ENCODE results near the gene UFM1.
"Not testable (repeated sequence)": the region's sequence is repeated elsewhere in the genome, so short reads cannot be mapped to it uniquely, and the experiment has no call there.

UFM1 gene

GRCh38 chr13:38355595-38356119 lies 6.0 kb downstream of the UFM1 start:
- TF ChIP-seq CTCF (IDR thresholded peaks at IDR 0.05; ENCODE audit: low read depth, low read length) (no peak), EZH2phosphoT487 (IDR thresholded peaks at IDR 0.05; ENCODE audit: low read depth) (no peak)
- no peak overlapping the region for H3K4me2 ChIP-seq (ENCODE audit: low read length)
- H3K4me3 ChIP-seq (ENCODE audit: low read length) = no peak overlapping the region
- H3K79me2 ChIP-seq (ENCODE audit: low read length) = peaks cover 25% of the 10 kb centered on the region
- H3K27ac ChIP-seq (ENCODE audit: low read length) = no peak overlapping the region
- H3K9me3 ChIP-seq (ENCODE audit: insufficient read depth, low read length) = no peaks in the 10 kb centered on the region
- no peak overlapping the region for H3K9ac ChIP-seq (ENCODE audit: low read length)
- no peaks in the 10 kb centered on the region for H4K20me1 ChIP-seq (ENCODE audit: insufficient read depth, low read length)
- no peak overlapping the region for H2AFZ ChIP-seq (ENCODE audit: low read depth, low read length)
- H3K4me1 ChIP-seq (ENCODE audit: low read length) = peaks cover 10% of the 10 kb centered on the region
- peaks cover 55% of the 10 kb centered on the region for H3K36me3 ChIP-seq (replicated peaks; ENCODE audit: low read depth, low read length)
- no peaks in the 10 kb centered on the region for H3K27me3 ChIP-seq (ENCODE audit: low read depth, low read length)

DNA sequence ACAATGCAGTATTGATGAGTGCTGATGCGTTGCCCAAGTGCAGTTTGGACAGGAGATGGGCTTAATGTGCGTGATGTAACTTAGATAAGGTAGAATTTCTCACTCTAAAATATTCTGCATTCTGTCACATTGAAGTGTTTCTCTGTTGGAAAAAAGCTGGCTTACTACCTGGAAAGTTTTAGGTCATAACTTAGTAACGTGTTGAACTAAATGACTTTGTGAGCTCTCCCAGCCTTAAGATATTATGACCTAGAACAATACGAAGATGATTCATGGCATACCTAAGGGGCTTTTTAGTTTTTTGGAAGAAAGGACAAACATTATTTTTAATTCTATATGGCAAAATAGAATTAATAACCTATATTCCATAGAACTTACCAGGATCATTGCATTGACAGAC lies 9.0 kb downstream of the UFM1 start:
- Histone ChIP-seq H3K4me3 (ENCODE audit: low read length) (no peak overlapping the region), H3K79me2 (ENCODE audit: low read length) (no peaks in the 10 kb centered on the region; the same call in 1 of the 2 replicates), H3K4me1 (ENCODE audit: low read length) (no peaks in the 10 kb centered on the region), H3K27ac (ENCODE audit: low read length) (no peak overlapping the region), H3K36me3 (replicated peaks; ENCODE audit: low read depth, low read length) (peaks cover 55% of the 10 kb centered on the region), H3K4me2 (ENCODE audit: low read length) (no peak overlapping the region), H3K9ac (ENCODE audit: low read length) (no peak overlapping the region), H3K9me3 (ENCODE audit: insufficient read depth, low read length) (no peaks in the 10 kb centered on the region), H4K20me1 (ENCODE audit: insufficient read depth, low read length) (no peaks in the 10 kb centered on the region), H2AFZ (ENCODE audit: low read depth, low read length) (no peak overlapping the region), H3K27me3 (ENCODE audit: low read depth, low read length) (no peaks in the 10 kb centered on the region)
- TF ChIP-seq CTCF (IDR thresholded peaks at IDR 0.05; ENCODE audit: low read depth, low read length) (no peak), EZH2phosphoT487 (IDR thresholded peaks at IDR 0.05; ENCODE audit: low read depth) (no peak)

DNA sequence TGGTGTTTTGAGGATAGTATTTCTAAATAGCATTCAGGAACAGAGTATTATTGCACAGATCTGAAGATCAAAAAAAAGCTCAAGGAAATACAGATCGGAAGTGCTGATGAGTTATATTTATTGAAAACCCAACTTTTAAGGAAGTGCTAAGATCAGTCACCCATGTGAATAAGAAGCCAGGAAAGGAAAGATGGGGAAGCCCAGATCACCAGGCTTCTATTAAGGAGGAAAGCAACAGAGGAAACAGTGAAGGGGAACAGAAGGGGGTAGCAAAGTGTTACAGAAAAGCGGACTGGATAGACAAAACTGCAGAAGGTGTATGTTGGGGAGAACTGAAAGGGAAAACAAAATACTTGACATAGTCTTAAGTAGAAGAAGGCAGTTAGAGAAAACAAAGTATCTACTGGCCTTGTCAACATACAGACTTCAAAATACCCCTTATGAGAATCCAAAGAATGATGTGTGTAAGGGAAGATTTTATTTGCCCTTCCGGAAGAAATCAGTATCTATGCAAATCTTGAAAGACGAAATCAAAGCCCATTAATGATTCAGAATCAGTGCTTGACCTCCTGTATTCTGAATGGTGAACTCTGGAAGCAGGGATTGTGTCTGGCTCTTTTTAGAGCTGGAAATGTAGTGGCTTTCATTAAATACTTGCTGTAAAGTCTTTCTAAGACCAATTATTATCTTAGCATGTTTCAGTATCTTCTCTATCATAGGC lies 12.1 kb downstream of the UFM1 start:
- Histone ChIP-seq H3K4me1 (ENCODE audit: low read length) (no peaks in the 10 kb centered on the region), H3K4me2 (ENCODE audit: low read length) (no peak overlapping the region), H3K27me3 (ENCODE audit: low read depth, low read length) (no peaks in the 10 kb centered on the region), H2AFZ (ENCODE audit: low read depth, low read length) (no peak overlapping the region), H3K36me3 (replicated peaks; ENCODE audit: low read depth, low read length) (peaks cover 35% of the 10 kb centered on the region), H4K20me1 (ENCODE audit: insufficient read depth, low read length) (no peaks in the 10 kb centered on the region), H3K9me3 (ENCODE audit: insufficient read depth, low read length) (no peaks in the 10 kb centered on the region), H3K27ac (ENCODE audit: low read length) (no peak overlapping the region), H3K79me2 (ENCODE audit: low read length) (no peaks in the 10 kb centered on the region), H3K4me3 (ENCODE audit: low read length) (no peak overlapping the region), H3K9ac (ENCODE audit: low read length) (no peak overlapping the region)
- TF ChIP-seq EZH2phosphoT487 (IDR thresholded peaks at IDR 0.05; ENCODE audit: low read depth) = no peak
- TF ChIP-seq CTCF (IDR thresholded peaks at IDR 0.05; ENCODE audit: low read depth, low read length) = no peak

DNA sequence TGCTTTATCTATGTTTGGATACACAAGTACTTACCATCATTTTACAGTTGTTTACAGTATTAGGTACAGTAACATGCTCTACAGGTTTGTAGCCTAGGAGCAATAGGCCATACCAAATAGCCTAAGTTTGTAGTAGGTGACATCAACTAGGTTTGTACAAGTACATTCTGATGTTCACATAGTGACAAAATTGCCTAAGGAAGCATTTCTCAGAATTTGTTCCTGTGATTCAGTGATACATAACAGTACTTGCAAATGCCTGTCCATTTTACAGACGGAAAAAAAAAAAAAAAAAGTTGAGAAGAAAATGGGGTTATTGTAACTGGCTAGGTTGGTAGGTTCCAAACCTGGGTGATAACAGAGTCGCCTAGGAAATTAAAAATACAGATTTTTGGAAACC lies 13.6 kb downstream of the UFM1 start:
- Histone ChIP-seq H3K27ac (ENCODE audit: low read length) (no peak overlapping the region), H2AFZ (ENCODE audit: low read depth, low read length) (no peak overlapping the region), H3K9ac (ENCODE audit: low read length) (no peak overlapping the region), H3K4me2 (ENCODE audit: low read length) (no peak overlapping the region), H3K9me3 (ENCODE audit: insufficient read depth, low read length) (no peaks in the 10 kb centered on the region), H3K4me3 (ENCODE audit: low read length) (no peak overlapping the region), H3K36me3 (replicated peaks; ENCODE audit: low read depth, low read length) (peaks cover 29% of the 10 kb centered on the region), H3K4me1 (ENCODE audit: low read length) (peaks cover 5% of the 10 kb centered on the region; the same call in 1 of the 2 replicates), H3K27me3 (ENCODE audit: low read depth, low read length) (no peaks in the 10 kb centered on the region), H3K79me2 (ENCODE audit: low read length) (no peaks in the 10 kb centered on the region), H4K20me1 (ENCODE audit: insufficient read depth, low read length) (no peaks in the 10 kb centered on the region)
- TF ChIP-seq EZH2phosphoT487 (IDR thresholded peaks at IDR 0.05; ENCODE audit: low read depth) = no peak
- TF ChIP-seq CTCF (IDR thresholded peaks at IDR 0.05; ENCODE audit: low read depth, low read length) = no peak

DNA sequence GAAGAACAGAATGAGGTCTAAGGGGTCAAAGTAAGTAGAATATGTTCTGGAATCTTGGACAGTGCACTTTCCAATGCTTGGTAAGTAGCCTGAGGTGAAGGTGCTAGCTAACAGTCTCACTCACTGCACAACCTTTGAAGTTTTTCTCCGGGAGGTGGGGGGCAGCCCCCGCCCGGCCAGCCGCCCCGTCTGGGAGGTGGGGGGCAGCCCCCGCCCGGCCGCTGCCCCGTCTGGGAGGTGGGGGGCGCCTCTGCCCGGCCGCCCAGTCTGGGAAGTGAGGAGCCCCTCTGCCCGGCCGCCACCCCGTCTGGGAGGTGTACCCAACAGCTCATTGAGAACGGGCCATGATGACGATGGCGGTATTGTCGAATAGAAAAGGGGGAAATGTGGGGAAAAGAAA lies 14.1 kb downstream of the UFM1 start:
- not testable (repeated sequence) for H3K4me2 ChIP-seq (ENCODE audit: low read length); H3K9ac ChIP-seq (ENCODE audit: low read length); H2AFZ ChIP-seq (ENCODE audit: low read depth, low read length); H3K4me1 ChIP-seq (ENCODE audit: low read length); H3K27ac ChIP-seq (ENCODE audit: low read length); H3K9me3 ChIP-seq (ENCODE audit: insufficient read depth, low read length); H3K79me2 ChIP-seq (ENCODE audit: low read length); H4K20me1 ChIP-seq (ENCODE audit: insufficient read depth, low read length); H3K27me3 ChIP-seq (ENCODE audit: low read depth, low read length); H3K4me3 ChIP-seq (ENCODE audit: low read length)
- peaks cover 26% of the 10 kb centered on the region for H3K36me3 ChIP-seq (replicated peaks; ENCODE audit: low read depth, low read length)
